Hepatocyte (in vitro differentiated cells): ENCODE results near the gene ZFAND4. TPM values are rescaled to one million over a fixed set of nuclear protein-coding genes. Genes with fewer than 3 reads are reported as not detected.

Source experiments
- DNase-seq: peaks from one replicate; pipeline ENCODE4 v3.0.0-alpha.2; 2016; ENCODE audit warnings: low spot score
- H2AFZ ChIP-seq: fragments of 200-600 bp; sonication (generic); 2 replicates; pipeline ENCODE4 v1.6.0; 2016; ENCODE audit warnings: antibody characterized with exemption, mild to moderate bottlenecking
- H3K27ac ChIP-seq: fragments of 200-600 bp; sonication (generic); 2 replicates; pipeline ENCODE4 v1.5.1; 2016; ENCODE audit warnings: mild to moderate bottlenecking
- H3K27me3 ChIP-seq: fragments of 200-600 bp; sonication (generic); 2 replicates; pipeline ENCODE4 v1.6.1; 2016
- H3K36me3 ChIP-seq: fragments of 200-600 bp; sonication (generic); replicated peaks from 2 replicates; pipeline ENCODE4 v1.5.1; 2016; ENCODE audit warnings: low read depth; ENCODE audit not compliant: insufficient read depth
- H3K4me1 ChIP-seq: fragments of 200-600 bp; sonication (generic); 2 replicates; pipeline ENCODE4 v1.5.1; 2016; ENCODE audit warnings: mild to moderate bottlenecking, moderate library complexity; ENCODE audit not compliant: insufficient read depth
- H3K4me2 ChIP-seq: fragments of 200-600 bp; sonication (generic); 2 replicates; pipeline ENCODE4 v1.6.0; 2016
- H3K4me3 ChIP-seq: fragments of 200-600 bp; sonication (generic); 2 replicates; pipeline ENCODE4 v1.5.1; 2016; ENCODE audit warnings: mild to moderate bottlenecking
- H3K79me2 ChIP-seq: fragments of 200-600 bp; sonication (generic); 2 replicates; pipeline ENCODE4 v1.6.0; 2017; ENCODE audit warnings: mild to moderate bottlenecking
- H3K9me2 ChIP-seq: fragments of 200-600 bp; sonication (generic); replicated peaks from 2 replicates; pipeline ENCODE4 v1.6.0; 2017; ENCODE audit warnings: mild to moderate bottlenecking; ENCODE audit not compliant: insufficient read depth
- H3K9me3 ChIP-seq: fragments of 200-600 bp; sonication (generic); 2 replicates; pipeline ENCODE4 v1.5.1; 2016; ENCODE audit warnings: low read depth, mild to moderate bottlenecking
- H4K20me1 ChIP-seq: fragments of 200-600 bp; sonication (generic); 2 replicates; pipeline ENCODE4 v1.6.0; 2016; ENCODE audit warnings: mild to moderate bottlenecking; ENCODE audit not compliant: insufficient read depth, poor library complexity, severe bottlenecking
- EZH2 ChIP-seq: fragments of 200-600 bp; sonication (generic); IDR thresholded peaks from 2 replicates; pipeline ENCODE4 v1.6.1; 2016; ENCODE audit warnings: antibody characterized with exemption, mild to moderate bottlenecking, borderline replicate concordance
- EZH2phosphoT487 ChIP-seq: fragments of 200-600 bp; sonication (generic); IDR thresholded peaks from one replicate; pipeline ENCODE4 v1.6.1; 2018; ENCODE audit warnings: antibody characterized with exemption, mild to moderate bottlenecking, low read depth, moderate library complexity; ENCODE audit not compliant: unreplicated experiment, severe bottlenecking
- WGBS: methylation state at CpG from one replicate; pipeline ENCODE4 v1.1.6; 2016; ENCODE audit warnings: low lambda C conversion rate; ENCODE audit errors: missing lambda C conversion rate; 5-methylcytosine and 5-hydroxymethylcytosine counted together
- polyA plus RNA-seq: library from polyadenylated mRNA; unstranded; fragments of >200 nt; fragmentation: Nextera tagmentation; extraction: Ambion mirVana; gene quantifications from 2 replicates; pipeline ENCODE4 v1.2.1, GENCODE V29; 2016
- total RNA-seq: library from RNA; depleted of rRNA; stranded (reverse); fragments of >200 nt; gene quantifications from 2 replicates; pipeline ENCODE4 v1.2.3, GENCODE V29; 2014
- TF ChIP-seq, protein P1 (sequence below): fragments of 200-600 bp; sonication (generic); IDR thresholded peaks from 2 replicates; pipeline ENCODE4 v1.5.1; 2016; ENCODE audit warnings: antibody characterized with exemption, mild to moderate bottlenecking; ENCODE audit not compliant: poor library complexity

ZFAND4 gene
- total and polyA plus RNA-seq, 2 experiments from 2014 or later = 8.6 to 12.7 TPM

DNA sequence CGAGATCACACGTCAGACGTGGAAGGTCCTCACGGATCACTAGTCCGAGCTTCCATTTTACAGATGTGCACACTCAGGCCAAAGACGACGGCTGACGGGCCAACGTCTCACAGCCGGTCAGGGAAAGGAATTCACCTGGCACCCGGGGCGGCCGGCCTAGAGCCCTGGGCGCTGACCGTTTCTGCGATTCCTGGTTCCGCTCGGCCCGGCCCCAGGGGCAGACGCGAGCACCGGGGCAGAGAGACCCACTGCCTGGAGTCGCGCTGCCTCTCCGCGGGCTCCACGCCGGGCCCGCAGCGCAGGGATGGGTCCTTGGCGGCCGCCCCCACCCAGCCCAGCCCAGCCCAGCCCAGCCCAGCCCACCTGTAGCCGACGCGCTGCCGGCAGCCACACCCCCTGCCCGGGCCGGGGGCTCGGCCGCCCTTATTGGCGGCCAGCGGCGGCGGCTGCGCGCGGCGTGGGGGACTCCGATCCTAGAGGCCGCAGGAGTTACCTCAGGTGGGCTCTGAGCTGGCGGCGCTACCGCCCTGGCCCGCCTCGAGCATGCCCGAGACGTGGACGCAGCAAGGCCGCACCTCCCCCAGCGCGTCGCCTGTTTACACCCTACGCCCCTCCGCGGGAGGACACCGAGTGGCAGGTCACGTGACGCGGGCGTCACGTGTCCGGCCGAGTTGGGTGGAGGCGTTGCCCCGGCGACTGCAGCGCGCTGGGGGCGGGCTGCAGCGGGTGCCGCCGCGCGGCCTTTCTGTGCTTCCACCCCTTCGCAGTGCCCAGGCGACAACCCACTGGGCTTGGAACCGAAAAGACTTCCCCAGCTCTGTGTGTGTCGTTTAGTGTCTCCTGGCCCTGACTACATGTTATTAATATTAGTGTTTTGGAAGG lies 78.1 kb downstream of the ZFAND4 start:
- peak; percentile 98 for DNase-seq
- no peaks in the 10 kb centered on the region for H4K20me1 ChIP-seq
- H2AFZ ChIP-seq = peak overlapping the region; percentile 83
- peak overlapping the region; percentile 79 for H3K4me2 ChIP-seq
- peak overlapping the region; percentile 63 for H3K4me3 ChIP-seq
- TF ChIP-seq EZH2 = no peak
- TF ChIP-seq, protein P1, sequence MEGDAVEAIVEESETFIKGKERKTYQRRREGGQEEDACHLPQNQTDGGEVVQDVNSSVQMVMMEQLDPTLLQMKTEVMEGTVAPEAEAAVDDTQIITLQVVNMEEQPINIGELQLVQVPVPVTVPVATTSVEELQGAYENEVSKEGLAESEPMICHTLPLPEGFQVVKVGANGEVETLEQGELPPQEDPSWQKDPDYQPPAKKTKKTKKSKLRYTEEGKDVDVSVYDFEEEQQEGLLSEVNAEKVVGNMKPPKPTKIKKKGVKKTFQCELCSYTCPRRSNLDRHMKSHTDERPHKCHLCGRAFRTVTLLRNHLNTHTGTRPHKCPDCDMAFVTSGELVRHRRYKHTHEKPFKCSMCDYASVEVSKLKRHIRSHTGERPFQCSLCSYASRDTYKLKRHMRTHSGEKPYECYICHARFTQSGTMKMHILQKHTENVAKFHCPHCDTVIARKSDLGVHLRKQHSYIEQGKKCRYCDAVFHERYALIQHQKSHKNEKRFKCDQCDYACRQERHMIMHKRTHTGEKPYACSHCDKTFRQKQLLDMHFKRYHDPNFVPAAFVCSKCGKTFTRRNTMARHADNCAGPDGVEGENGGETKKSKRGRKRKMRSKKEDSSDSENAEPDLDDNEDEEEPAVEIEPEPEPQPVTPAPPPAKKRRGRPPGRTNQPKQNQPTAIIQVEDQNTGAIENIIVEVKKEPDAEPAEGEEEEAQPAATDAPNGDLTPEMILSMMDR = no peak
- no peak for TF ChIP-seq EZH2phosphoT487
- no peaks in the 10 kb centered on the region for H3K9me2 ChIP-seq
- H3K4me1 ChIP-seq = peaks cover 14% of the 10 kb centered on the region
- no peaks in the 10 kb centered on the region for H3K27me3 ChIP-seq
- H3K27ac ChIP-seq = peak overlapping the region; percentile 86
- H3K9me3 ChIP-seq = no peaks in the 10 kb centered on the region
- WGBS = 1% methylated on average over 84 of the region's 88 CpGs
- H3K79me2 ChIP-seq = peaks cover 42% of the 10 kb centered on the region
- no peaks in the 10 kb centered on the region for H3K36me3 ChIP-seq

DNA sequence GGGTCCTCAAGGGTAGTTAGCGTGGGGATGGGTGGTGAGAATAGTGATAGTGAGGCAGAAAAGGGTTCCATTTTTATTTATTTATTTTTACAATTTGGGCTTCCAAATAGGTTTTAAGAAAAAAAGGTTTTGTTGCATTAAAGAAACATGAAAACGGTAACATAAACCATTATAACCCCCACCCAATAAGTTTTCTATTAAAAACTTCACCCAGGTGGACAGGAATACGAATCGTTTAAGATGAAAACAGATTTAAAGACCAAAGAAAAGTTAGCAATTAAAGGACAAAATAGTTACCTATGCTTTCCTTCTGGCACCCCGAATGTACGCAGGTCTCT lies 78.7 kb downstream of the ZFAND4 start:
- peak overlapping the region; percentile 79 for H3K4me2 ChIP-seq
- TF ChIP-seq EZH2 (no peak), EZH2phosphoT487 (no peak)
- TF ChIP-seq, protein P1 = no peak
- H3K36me3 ChIP-seq = no peaks in the 10 kb centered on the region
- H3K27ac ChIP-seq = peak overlapping the region; percentile 86
- WGBS = 14% methylated on average over 6 of the region's 6 CpGs
- H3K4me1 ChIP-seq = peaks cover 14% of the 10 kb centered on the region
- H2AFZ ChIP-seq = peak overlapping the region; percentile 83
- H4K20me1 ChIP-seq = no peaks in the 10 kb centered on the region
- peak overlapping the region; percentile 63 for H3K4me3 ChIP-seq
- H3K27me3 ChIP-seq = no peaks in the 10 kb centered on the region
- H3K79me2 ChIP-seq = peaks cover 48% of the 10 kb centered on the region
- H3K9me3 ChIP-seq = no peaks in the 10 kb centered on the region
- H3K9me2 ChIP-seq = no peaks in the 10 kb centered on the region
- DNase-seq = no peak

DNA sequence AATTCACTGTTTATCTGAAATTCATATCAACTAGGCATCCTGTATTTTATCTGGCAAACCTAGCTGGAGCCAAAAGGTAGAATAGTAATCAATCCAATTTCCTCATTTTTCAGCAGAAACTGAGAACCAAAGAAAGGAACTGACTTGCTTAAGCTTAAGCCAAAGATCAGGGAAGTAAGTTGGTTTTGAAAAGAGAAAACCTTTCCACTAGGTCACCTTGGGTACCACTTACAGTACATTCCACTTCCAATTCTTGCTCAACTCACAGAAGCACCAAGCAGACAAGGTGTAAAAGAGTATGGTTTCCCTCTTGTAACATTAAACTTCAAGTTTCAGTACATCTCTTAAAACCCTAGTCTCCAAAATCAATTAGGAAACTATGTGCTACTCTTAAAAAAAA lies 79.6 kb downstream of the ZFAND4 start:
- Histone ChIP-seq H3K4me1 (peaks cover 14% of the 10 kb centered on the region), H4K20me1 (no peaks in the 10 kb centered on the region), H3K9me2 (no peaks in the 10 kb centered on the region), H3K27ac (no peak overlapping the region), H3K36me3 (no peaks in the 10 kb centered on the region), H3K27me3 (no peaks in the 10 kb centered on the region), H3K9me3 (no peaks in the 10 kb centered on the region), H3K4me2 (peak overlapping the region; percentile 79), H3K79me2 (peaks cover 54% of the 10 kb centered on the region), H3K4me3 (no peak overlapping the region), H2AFZ (no peak overlapping the region)
- no peak for TF ChIP-seq EZH2phosphoT487
- no peak for TF ChIP-seq EZH2
- TF ChIP-seq, protein P1 = no peak
- no peak for DNase-seq
